SU-DHL-6 (cell line): Measurements from ENCODE around the gene PLS1.

Experiments used
- EZH2phosphoT487 ChIP-seq: fragments of 200-600 bp; sonication (generic), shearing (Covaris generic); conservative IDR thresholded peaks from 2 replicates; pipeline ENCODE4 v1.6.1; 2018; ENCODE audit warnings: mild to moderate bottlenecking, antibody characterized with exemption, low read length, moderate library complexity, mixed read lengths
- TF ChIP-seq, protein P1 (sequence below): fragments of 200-600 bp; sonication (generic); IDR thresholded peaks from one replicate; pipeline ENCODE4 v1.5.1; 2017; ENCODE audit warnings: antibody characterized with exemption, mild to moderate bottlenecking, low read length, moderate library complexity; ENCODE audit not compliant: insufficient read depth, poor library complexity, severe bottlenecking

DNA sequence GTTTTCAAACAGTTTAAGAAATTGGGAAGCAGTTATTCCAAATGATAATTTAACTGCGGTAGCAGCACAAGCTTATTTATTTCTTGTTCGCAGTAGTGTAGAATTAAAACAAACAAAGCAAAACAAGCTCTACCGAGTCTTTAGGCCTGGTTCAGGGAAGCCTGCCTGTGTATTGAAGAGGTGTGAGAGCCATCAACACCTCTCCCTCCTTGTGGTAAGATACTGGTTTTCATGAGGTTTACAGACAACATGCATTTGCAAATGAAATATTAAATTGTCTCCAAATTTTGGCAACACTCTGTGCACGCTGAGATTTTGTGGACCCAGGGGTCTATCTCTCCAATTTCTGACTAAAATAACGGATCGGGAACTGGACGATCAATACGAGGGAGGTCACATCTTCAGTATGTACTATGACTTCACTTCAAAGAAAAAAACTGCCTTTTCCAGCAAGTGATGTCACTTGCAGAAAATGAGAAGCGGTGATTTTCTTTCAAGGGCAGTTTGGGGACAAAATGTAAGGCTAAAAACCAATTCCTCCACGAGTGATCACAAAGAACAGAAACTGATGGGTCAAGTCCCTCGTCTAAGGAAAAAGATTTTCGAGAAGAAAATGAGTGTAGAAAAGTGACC, 18.4 kb upstream of the PLS1 start:
- TF ChIP-seq, protein P1, sequence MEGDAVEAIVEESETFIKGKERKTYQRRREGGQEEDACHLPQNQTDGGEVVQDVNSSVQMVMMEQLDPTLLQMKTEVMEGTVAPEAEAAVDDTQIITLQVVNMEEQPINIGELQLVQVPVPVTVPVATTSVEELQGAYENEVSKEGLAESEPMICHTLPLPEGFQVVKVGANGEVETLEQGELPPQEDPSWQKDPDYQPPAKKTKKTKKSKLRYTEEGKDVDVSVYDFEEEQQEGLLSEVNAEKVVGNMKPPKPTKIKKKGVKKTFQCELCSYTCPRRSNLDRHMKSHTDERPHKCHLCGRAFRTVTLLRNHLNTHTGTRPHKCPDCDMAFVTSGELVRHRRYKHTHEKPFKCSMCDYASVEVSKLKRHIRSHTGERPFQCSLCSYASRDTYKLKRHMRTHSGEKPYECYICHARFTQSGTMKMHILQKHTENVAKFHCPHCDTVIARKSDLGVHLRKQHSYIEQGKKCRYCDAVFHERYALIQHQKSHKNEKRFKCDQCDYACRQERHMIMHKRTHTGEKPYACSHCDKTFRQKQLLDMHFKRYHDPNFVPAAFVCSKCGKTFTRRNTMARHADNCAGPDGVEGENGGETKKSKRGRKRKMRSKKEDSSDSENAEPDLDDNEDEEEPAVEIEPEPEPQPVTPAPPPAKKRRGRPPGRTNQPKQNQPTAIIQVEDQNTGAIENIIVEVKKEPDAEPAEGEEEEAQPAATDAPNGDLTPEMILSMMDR: no peak
- TF ChIP-seq EZH2phosphoT487: no peak
